Fibroblast of mammary gland (primary cell): ENCODE measurements around the gene CCL22.
"Not testable (repeated sequence)": the region's sequence is repeated elsewhere in the genome, so short reads cannot be mapped to it uniquely, and the experiment has no call there.

Experiments
- DNase-seq: peaks from one replicate; pipeline ENCODE4 v3.0.0-alpha.2; 2010; ENCODE audit warnings: low read depth
- H3K4me3 ChIP-seq: 2 replicates; pipeline ENCODE4 v1.5.1; 2011; ENCODE audit warnings: low read depth, mild to moderate bottlenecking, low read length, moderate library complexity; ENCODE audit not compliant: control insufficient read depth
- TF ChIP-seq, protein P1 (sequence below): conservative IDR thresholded peaks from 2 replicates; pipeline ENCODE4 v1.5.1; 2011; ENCODE audit warnings: low read depth, low read length, inconsistent platforms; ENCODE audit not compliant: control insufficient read depth, insufficient read depth

The CCL22 gene

DNA sequence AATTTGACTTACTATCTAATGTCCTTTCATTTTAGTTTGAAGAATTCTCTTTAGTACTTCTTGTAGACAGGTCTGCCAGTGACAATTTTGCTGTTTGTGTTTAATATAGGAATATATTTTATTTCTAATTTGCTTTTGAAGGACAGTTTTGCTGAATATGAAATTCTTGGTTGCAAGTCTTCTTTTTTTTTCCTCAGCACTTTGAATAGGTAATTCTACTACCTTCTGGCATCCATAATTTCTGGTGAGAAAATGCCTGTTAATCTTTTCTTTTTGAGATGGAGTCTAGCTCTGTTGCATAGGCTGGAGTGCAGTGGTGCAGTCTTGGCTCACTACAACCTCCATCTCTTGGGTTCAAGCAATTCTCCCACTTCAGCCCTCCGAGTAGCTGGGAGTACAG lies 25.2 kb upstream of the CCL22 start:
- TF ChIP-seq, protein P1, sequence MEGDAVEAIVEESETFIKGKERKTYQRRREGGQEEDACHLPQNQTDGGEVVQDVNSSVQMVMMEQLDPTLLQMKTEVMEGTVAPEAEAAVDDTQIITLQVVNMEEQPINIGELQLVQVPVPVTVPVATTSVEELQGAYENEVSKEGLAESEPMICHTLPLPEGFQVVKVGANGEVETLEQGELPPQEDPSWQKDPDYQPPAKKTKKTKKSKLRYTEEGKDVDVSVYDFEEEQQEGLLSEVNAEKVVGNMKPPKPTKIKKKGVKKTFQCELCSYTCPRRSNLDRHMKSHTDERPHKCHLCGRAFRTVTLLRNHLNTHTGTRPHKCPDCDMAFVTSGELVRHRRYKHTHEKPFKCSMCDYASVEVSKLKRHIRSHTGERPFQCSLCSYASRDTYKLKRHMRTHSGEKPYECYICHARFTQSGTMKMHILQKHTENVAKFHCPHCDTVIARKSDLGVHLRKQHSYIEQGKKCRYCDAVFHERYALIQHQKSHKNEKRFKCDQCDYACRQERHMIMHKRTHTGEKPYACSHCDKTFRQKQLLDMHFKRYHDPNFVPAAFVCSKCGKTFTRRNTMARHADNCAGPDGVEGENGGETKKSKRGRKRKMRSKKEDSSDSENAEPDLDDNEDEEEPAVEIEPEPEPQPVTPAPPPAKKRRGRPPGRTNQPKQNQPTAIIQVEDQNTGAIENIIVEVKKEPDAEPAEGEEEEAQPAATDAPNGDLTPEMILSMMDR = no peak
- H3K4me3 ChIP-seq = no peak overlapping the region
- DNase-seq = no peak

DNA sequence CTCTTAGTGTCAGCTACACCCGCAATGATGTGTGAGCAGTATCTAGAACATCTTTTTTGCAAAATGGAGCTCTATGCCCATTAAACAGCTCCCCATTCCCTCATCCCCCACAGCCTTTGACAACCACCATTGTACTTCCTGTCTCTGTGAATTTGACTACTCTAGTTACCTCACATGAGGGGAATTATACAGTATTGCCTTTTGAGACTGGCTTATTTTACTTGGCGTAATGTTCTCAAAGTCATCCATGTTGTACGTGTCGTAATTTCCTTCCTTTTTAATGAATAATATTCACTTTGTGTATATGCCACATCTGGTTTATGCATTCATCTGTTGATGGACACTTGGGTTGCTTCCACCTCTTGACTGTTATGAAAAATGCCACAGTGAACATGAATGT lies 23.2 kb upstream of the CCL22 start:
- no peak for DNase-seq
- no peak overlapping the region for H3K4me3 ChIP-seq
- TF ChIP-seq, protein P1 = no peak

DNA sequence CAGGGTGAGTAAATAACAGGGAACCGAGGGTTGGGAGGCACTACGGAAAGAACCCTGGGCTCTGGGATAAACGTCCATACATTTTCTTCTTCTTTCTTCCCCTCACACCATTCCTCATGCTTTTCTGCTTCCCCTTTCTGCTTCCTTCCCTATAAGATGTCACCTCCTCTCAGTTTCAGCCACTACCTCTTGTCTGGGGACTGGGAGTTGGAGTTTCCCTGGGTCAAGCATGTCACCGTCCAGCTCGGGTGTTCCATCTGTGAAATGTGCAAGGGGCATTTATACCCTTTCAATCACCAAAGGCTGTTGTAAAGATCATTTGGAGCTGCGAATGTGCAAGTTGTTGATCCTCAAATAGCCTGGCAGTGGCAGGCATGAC lies 17.5 kb upstream of the CCL22 start:
- no peak overlapping the region for H3K4me3 ChIP-seq
- no peak for DNase-seq
- TF ChIP-seq, protein P1 = no peak

DNA sequence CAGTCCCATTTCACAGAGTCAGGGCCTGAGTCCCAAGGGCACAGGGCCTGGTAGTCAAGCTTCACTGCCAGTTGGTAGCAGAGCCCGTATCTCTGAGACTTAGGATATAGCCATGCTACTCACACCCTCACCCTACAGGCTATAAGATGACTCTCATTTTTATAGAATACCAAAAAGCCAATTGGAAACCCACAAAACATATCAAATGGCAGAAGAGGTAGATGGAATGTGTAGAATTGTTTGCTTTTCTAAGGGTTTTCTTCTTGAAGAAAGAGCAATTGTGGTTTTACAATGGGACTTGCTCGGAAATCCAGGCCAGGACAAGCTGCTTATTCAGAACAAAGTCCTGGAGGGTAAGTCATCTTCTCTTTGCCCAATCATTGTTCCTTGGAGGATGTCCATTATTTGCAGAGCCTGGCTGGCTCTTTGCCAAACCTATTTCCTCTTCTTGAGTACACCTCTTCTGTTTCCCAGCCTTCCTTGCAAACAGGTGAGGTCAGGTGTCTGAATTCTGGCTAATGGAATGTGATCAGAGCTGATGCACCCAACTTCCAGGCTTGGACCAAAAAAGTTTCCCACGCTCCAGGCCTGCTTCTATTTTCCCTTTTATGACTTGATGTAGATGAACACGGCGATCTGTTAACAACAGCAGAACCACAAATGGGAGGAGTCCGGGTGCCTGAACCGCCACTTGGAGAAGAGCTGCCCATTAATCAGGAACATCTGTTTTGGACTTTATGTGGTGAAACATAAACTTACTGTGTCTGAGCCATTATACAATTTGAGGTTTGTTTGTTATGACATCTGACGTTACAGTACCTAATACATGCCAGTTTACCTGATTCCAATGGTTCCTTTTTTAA lies 16.9 kb upstream of the CCL22 start:
- H3K4me3 ChIP-seq = no peak overlapping the region
- peak; percentile 96 for DNase-seq
- TF ChIP-seq, protein P1 = no peak

DNA sequence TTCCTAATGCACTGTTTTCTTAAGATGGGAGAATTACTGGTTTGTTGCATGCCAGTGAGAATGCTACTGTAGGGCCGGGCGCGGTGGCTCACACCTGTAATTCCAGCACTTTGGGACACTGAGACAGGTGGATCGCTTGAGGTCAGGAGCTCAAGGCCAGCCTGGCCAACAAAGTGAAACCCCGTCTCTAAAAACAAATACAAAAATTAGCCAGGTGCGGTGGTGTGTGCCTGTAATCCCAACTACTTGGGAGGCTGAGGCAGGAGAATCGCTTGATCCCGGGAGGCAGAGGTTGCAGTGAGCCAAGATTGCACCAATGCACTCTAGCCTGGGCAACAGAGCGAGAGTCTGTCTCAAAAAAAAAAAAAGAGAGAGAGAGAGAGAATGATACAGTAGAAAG lies 16.0 kb upstream of the CCL22 start:
- not testable (repeated sequence) for H3K4me3 ChIP-seq

DNA sequence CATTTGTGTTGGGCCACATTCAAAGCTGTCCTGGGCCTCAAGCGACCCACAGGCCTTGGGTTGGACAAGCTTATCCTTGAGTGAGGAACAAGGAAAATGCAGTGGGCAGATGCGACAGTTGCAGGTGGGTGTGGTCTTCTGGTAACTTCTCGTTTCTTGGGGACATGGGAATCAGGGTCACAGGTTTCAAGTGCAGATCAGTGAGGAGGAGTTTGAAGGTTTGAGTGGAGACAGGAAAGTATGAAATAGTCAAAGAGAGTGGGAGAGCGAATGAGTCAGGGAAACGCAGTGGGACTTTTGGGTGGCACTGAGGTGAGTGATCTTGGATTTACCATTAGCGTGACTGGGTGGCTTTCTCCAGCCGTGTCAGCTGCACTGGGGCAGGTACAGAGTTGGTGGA lies 15.4 kb upstream of the CCL22 start:
- no peak overlapping the region for H3K4me3 ChIP-seq
- DNase-seq = no peak
- TF ChIP-seq, protein P1 = no peak

More for the DNA sequence above, 16.0 kb upstream of the CCL22 start:
- not testable (repeated sequence) for DNase-seq

DNA sequence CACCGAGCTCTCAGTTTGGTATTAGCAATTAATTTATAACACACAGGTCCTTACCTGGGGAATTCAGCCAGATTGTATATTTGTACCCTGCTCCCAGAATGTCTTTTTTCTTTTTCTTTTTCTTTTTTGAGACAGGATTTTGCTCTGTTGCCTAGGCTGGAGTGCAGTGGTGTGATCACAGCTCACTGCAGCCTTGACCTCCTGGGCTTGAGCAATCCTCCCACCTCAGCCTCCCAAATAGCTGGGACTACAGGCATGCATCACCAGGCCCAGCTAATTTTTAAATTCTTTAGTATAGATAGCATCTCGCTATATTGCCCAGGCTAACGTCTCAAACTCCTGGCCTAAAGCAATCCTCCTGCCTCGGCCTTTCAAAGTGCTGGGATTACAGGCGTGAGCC lies 14.5 kb upstream of the CCL22 start:
- not testable (repeated sequence) for H3K4me3 ChIP-seq

DNA sequence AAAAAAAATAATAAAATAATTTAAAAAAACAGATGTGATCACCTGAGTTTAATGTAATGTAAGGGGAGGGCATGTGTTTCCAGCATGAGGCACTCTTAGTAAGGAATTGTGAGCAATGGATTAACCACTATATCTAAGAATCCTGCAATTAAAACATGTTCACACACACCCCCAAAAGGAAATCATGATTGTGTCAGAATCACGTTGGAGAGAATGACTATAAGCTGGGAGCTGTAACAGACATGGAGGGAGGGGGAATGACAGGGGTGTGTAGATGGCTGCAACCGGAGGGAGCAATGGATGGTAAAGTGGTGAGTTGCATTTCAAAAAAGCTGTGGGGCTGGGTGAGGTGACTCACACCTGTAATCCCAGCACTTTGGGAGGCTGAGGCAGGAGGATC lies 13.6 kb upstream of the CCL22 start:
- no peak for DNase-seq
- TF ChIP-seq, protein P1 = no peak
- no peak overlapping the region for H3K4me3 ChIP-seq

More for the DNA sequence above, 14.5 kb upstream of the CCL22 start:
- DNase-seq = not testable (repeated sequence)
